Measurements from ENCODE around the gene FANCI. TPM values are rescaled to one million over a fixed set of nuclear protein-coding genes. Genes with fewer than 3 reads are reported as not detected.

The FANCI gene
- total RNA-seq, 1 donor from 2014 or later: 11.2 TPM

GRCh38 chr15:89283201-89283600 lies 39.4 kb downstream of the FANCI start:
- Mint-ChIP-seq H3K4me1 (ENCODE audit: low read depth) (no peaks in the 10 kb centered on the region), H3K27me3 (ENCODE audit: low read depth) (no peaks in the 10 kb centered on the region), H3K9me3 (ENCODE audit: low read depth) (peaks cover 10% of the 10 kb centered on the region), H3K4me3 (ENCODE audit: unreplicated experiment) (no peak overlapping the region), H3K27ac (ENCODE audit: unreplicated experiment) (no peak overlapping the region), H3K36me3 (ENCODE audit: low read depth) (peaks cover 12% of the 10 kb centered on the region)
- no peak for DNase-seq (ENCODE audit: low spot score)
- TF ChIP-seq, protein P1, sequence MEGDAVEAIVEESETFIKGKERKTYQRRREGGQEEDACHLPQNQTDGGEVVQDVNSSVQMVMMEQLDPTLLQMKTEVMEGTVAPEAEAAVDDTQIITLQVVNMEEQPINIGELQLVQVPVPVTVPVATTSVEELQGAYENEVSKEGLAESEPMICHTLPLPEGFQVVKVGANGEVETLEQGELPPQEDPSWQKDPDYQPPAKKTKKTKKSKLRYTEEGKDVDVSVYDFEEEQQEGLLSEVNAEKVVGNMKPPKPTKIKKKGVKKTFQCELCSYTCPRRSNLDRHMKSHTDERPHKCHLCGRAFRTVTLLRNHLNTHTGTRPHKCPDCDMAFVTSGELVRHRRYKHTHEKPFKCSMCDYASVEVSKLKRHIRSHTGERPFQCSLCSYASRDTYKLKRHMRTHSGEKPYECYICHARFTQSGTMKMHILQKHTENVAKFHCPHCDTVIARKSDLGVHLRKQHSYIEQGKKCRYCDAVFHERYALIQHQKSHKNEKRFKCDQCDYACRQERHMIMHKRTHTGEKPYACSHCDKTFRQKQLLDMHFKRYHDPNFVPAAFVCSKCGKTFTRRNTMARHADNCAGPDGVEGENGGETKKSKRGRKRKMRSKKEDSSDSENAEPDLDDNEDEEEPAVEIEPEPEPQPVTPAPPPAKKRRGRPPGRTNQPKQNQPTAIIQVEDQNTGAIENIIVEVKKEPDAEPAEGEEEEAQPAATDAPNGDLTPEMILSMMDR (IDR thresholded peaks at IDR 0.05): no peak

DNA sequence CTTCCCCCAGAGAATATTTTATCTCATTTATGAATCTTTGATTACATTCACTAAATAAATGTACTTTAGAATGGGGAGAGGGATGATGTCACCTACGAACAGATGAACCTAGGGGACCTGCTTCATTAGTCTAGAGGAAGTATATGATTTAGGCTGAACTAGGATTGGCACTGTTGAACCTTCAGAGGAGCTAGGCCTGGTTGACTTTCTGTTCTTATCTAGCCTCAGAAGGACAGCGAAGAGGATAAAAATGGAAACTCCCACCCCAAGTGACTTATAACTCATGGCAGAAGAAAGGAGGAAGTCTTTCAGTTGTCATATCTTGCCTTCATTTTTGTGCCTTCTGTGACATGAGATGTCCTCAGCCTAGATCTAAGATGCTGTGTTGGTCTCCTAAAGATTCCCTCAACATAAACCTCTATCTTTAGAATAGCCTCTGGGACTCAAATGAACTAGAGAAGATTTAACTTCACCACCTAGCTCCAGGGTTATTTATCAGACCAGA lies 48.2 kb downstream of the FANCI start:
- no peak overlapping the region for H3K27ac Mint-ChIP-seq (ENCODE audit: unreplicated experiment)
- peaks cover 4% of the 10 kb centered on the region for H3K9me3 Mint-ChIP-seq (ENCODE audit: low read depth)
- TF ChIP-seq, protein P1 (IDR thresholded peaks at IDR 0.05): no peak
- DNase-seq (ENCODE audit: low spot score): no peak
- no peaks in the 10 kb centered on the region for H3K4me1 Mint-ChIP-seq (ENCODE audit: low read depth)
- no peak overlapping the region for H3K4me3 Mint-ChIP-seq (ENCODE audit: unreplicated experiment)
- H3K27me3 Mint-ChIP-seq (ENCODE audit: low read depth): no peaks in the 10 kb centered on the region
- peaks cover 7% of the 10 kb centered on the region for H3K36me3 Mint-ChIP-seq (ENCODE audit: low read depth)

GRCh38 chr15:89293012-89293411 lies 49.2 kb downstream of the FANCI start:
- no peaks in the 10 kb centered on the region for H3K27me3 Mint-ChIP-seq (ENCODE audit: low read depth)
- no peaks in the 10 kb centered on the region for H3K4me1 Mint-ChIP-seq (ENCODE audit: low read depth)
- H3K27ac Mint-ChIP-seq (ENCODE audit: unreplicated experiment): no peak overlapping the region
- no peaks in the 10 kb centered on the region for H3K9me3 Mint-ChIP-seq (ENCODE audit: low read depth)
- TF ChIP-seq, protein P1 (IDR thresholded peaks at IDR 0.05): no peak
- no peak overlapping the region for H3K4me3 Mint-ChIP-seq (ENCODE audit: unreplicated experiment)
- no peak for DNase-seq (ENCODE audit: low spot score)
- peaks cover 4% of the 10 kb centered on the region for H3K36me3 Mint-ChIP-seq (ENCODE audit: low read depth)

GRCh38 chr15:89299896-89300295 lies 56.1 kb downstream of the FANCI start:
- TF ChIP-seq, protein P1 (IDR thresholded peaks at IDR 0.05): peak; percentile 81
- H3K4me1 Mint-ChIP-seq (ENCODE audit: low read depth): no peaks in the 10 kb centered on the region
- peaks cover 4% of the 10 kb centered on the region for H3K9me3 Mint-ChIP-seq (ENCODE audit: low read depth)
- H3K27ac Mint-ChIP-seq (ENCODE audit: unreplicated experiment): no peak overlapping the region
- H3K36me3 Mint-ChIP-seq (ENCODE audit: low read depth): peaks cover 11% of the 10 kb centered on the region
- H3K4me3 Mint-ChIP-seq (ENCODE audit: unreplicated experiment): no peak overlapping the region
- H3K27me3 Mint-ChIP-seq (ENCODE audit: low read depth): no peaks in the 10 kb centered on the region
- no peak for DNase-seq (ENCODE audit: low spot score)

DNA sequence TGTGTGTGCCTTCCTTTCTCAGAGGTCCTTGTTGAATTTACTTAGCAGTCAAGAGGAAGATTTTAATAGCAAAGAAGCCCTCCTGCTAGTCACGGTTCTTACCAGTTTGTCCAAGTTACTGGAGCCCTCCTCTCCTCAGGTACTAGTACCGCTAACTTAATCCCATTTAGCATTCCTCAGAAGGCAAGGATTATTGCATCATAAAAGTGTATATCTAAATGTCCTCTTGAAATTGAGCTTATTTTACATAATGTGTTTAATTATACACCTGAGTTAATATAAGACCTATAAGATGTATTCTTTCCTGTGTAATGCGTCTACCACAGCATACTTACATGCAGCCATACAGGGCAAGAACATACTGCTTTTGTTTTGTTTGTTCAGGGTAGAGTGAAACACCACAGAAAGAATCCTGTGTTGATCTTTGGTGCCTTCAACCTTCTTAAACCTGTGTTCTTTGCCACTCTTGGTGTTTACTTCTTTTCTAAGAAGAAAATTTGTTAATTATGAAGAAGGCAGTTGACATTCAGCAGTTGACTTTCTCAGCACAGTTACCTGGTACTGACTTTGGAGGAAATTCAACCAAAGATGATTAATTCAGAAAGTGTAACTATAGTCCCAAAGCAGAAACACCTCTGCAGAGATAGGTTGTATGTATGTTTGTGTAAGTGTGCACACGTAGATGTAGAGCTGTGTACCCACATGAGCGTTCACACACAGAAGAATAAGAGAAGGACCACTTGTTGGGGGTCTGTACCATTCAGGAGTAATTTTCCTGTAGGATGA lies 57.7 kb downstream of the FANCI start:
- TF ChIP-seq, protein P1 (IDR thresholded peaks at IDR 0.05): no peak
- no peaks in the 10 kb centered on the region for H3K27me3 Mint-ChIP-seq (ENCODE audit: low read depth)

More for the DNA sequence above, 57.7 kb downstream of the FANCI start:
- H3K36me3 Mint-ChIP-seq (ENCODE audit: low read depth): peaks cover 11% of the 10 kb centered on the region
- no peak for DNase-seq (ENCODE audit: low spot score)
- H3K9me3 Mint-ChIP-seq (ENCODE audit: low read depth): peaks cover 4% of the 10 kb centered on the region
- no peak overlapping the region for H3K27ac Mint-ChIP-seq (ENCODE audit: unreplicated experiment)
- H3K4me1 Mint-ChIP-seq (ENCODE audit: low read depth): no peaks in the 10 kb centered on the region
- no peak overlapping the region for H3K4me3 Mint-ChIP-seq (ENCODE audit: unreplicated experiment)
